Testis (tissue), 3 donors: ENCODE measurements around the gene MST1R. TPM values are rescaled to one million over a fixed set of nuclear protein-coding genes. Genes with fewer than 3 reads are reported as not detected.
"Not testable (repeated sequence)": the region's sequence is repeated elsewhere in the genome, so short reads cannot be mapped to it uniquely, and the experiment has no call there.

Source experiments
- DNase-seq: peaks from one replicate; pipeline ENCODE4 v3.0.0-alpha.2; 2019
- H3K27ac ChIP-seq, 2 donors: fragments of 200-600 bp; sonication (generic); one replicate each; pipeline ENCODE4 v1.5.1; 2019
- H3K27me3 ChIP-seq: fragments of 200-600 bp; sonication (generic); one replicate; pipeline ENCODE4 v1.5.1; 2019
- H3K36me3 ChIP-seq: fragments of 200-600 bp; sonication (generic); one replicate; pipeline ENCODE4 v1.5.1; 2017; ENCODE audit warnings: low read depth; ENCODE audit errors: missing control alignments
- H3K4me1 ChIP-seq: fragments of 200-600 bp; sonication (generic); one replicate; pipeline ENCODE4 v1.5.1; 2019
- H3K4me3 ChIP-seq, 2 donors: fragments of 200-600 bp; sonication (generic); one replicate each; pipeline ENCODE4 v1.5.1; 2017 to 2019
- H3K9me3 ChIP-seq: fragments of 200-600 bp; sonication (generic); one replicate; pipeline ENCODE4 v1.5.1; 2017
- POLR2A ChIP-seq: fragments of 450-650 bp; IDR thresholded peaks from one replicate; pipeline ENCODE4 v1.6.1; 2017; ENCODE audit warnings: antibody characterized with exemption, mild to moderate bottlenecking, moderate library complexity
- WGBS, 2 donors: methylation state at CpG; one replicate each; pipeline ENCODE4 v1.1.5; 2018; 5-methylcytosine and 5-hydroxymethylcytosine counted together
- intact Hi-C: fragments of 100-400 bp; cut with DNase I; formaldehyde crosslinking; loops from one replicate; pipeline ENCODE4 v1.15.1; 2023; ENCODE audit warnings: low total_unique reads
- polyA plus RNA-seq: library from polyadenylated mRNA; stranded (reverse); fragments of 350-450 nt; fragmentation: Illumina TruSeq; extraction: RNeasy Lipid Tissue Mini Kit (QIAGEN cat#74804); gene quantifications from one replicate; pipeline ENCODE4 v1.2.3, GENCODE V29; 2014; ENCODE audit warnings: low read depth, low replicate concordance; ENCODE audit not compliant: insufficient read depth
- total RNA-seq, 2 donors: library from RNA; depleted of rRNA; stranded (reverse); fragments of >200 nt; gene quantifications; one replicate each; pipeline ENCODE4 v1.2.3, GENCODE V29; 2016
- TF ChIP-seq, protein P1 (sequence below), 3 experiments: fragments of 450-650 bp in 2 of 3; fragments of 200-600 bp in 1 of 3; sonication (generic) in 1 of 3; IDR thresholded peaks; one replicate each; pipeline ENCODE4 v1.5.1; 2016 to 2019; ENCODE audit warnings: antibody characterized with exemption in 3 of 3, mild to moderate bottlenecking in 2 of 3, moderate library complexity in 1 of 3

The MST1R gene
- total and polyA plus RNA-seq, 3 donors from 2014 or later, result 7.6 to 15.9 (median 11.2) TPM

DNA sequence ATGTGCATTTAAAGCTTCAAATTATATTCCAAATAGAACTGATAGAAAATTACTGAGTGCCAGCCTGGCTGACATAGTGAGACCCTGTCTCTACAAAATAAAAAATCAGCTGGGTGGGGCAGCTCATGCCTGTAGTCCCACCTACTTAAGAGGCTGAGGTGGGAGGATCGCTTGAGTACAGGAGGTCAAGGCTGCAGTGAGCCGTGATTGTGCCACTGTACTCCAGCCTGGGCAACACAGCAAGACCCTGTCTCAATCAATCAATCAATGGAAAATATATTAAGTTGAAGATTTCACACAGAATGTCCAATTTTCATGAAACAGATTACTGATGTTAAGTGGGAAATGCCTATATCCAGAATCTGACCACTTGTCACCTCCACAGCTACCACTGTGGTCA, 21.8 kb upstream of the MST1R start:
- H3K9me3 ChIP-seq, result no peaks in the 10 kb centered on the region
- TF ChIP-seq, protein P1, sequence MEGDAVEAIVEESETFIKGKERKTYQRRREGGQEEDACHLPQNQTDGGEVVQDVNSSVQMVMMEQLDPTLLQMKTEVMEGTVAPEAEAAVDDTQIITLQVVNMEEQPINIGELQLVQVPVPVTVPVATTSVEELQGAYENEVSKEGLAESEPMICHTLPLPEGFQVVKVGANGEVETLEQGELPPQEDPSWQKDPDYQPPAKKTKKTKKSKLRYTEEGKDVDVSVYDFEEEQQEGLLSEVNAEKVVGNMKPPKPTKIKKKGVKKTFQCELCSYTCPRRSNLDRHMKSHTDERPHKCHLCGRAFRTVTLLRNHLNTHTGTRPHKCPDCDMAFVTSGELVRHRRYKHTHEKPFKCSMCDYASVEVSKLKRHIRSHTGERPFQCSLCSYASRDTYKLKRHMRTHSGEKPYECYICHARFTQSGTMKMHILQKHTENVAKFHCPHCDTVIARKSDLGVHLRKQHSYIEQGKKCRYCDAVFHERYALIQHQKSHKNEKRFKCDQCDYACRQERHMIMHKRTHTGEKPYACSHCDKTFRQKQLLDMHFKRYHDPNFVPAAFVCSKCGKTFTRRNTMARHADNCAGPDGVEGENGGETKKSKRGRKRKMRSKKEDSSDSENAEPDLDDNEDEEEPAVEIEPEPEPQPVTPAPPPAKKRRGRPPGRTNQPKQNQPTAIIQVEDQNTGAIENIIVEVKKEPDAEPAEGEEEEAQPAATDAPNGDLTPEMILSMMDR (IDR thresholded peaks at IDR 0.05), result no peak
- TF ChIP-seq POLR2A, result no peak
- H3K4me3 ChIP-seq, result no peak overlapping the region
- DNase-seq, result no peak
- no peaks in the 10 kb centered on the region for H3K27me3 ChIP-seq
- WGBS, 2 donors, result 73 to 83% methylated on average over 2 of the region's 2 CpGs
- no peak overlapping the region for H3K27ac ChIP-seq
- intact Hi-C loops, result no loop called here
- H3K36me3 ChIP-seq, result no peaks in the 10 kb centered on the region
- H3K4me1 ChIP-seq, result peaks cover 14% of the 10 kb centered on the region

DNA sequence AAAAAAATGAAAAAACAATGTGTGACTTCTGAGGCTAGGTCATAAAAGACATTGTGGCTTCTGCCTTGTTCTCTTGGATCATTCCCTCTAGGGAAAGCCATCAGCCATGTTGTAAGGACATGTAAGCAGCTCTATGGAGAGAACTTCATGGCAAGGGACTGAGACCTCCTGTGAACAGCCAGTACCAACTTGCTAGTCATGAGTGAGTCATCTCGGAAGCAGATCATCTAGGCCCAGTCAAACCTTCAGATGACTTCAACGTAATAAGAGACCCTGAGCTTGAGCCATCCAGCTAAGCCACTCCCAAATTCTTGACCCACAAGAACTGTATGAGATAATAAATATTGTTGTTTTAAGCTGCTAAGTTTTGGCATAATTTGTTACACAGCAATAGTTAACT, 21.0 kb upstream of the MST1R start:
- Histone ChIP-seq H3K4me3 (no peak overlapping the region), H3K36me3 (no peaks in the 10 kb centered on the region), H3K4me1 (peaks cover 9% of the 10 kb centered on the region), H3K27ac (no peak overlapping the region), H3K9me3 (no peaks in the 10 kb centered on the region), H3K27me3 (no peaks in the 10 kb centered on the region)
- 67 to 87% methylated on average over 2 of the region's 2 CpGs for WGBS, 2 donors
- intact Hi-C loops, result no loop called here
- DNase-seq, result no peak
- TF ChIP-seq POLR2A, result no peak
- TF ChIP-seq, protein P1 (IDR thresholded peaks at IDR 0.05), result no peak

DNA sequence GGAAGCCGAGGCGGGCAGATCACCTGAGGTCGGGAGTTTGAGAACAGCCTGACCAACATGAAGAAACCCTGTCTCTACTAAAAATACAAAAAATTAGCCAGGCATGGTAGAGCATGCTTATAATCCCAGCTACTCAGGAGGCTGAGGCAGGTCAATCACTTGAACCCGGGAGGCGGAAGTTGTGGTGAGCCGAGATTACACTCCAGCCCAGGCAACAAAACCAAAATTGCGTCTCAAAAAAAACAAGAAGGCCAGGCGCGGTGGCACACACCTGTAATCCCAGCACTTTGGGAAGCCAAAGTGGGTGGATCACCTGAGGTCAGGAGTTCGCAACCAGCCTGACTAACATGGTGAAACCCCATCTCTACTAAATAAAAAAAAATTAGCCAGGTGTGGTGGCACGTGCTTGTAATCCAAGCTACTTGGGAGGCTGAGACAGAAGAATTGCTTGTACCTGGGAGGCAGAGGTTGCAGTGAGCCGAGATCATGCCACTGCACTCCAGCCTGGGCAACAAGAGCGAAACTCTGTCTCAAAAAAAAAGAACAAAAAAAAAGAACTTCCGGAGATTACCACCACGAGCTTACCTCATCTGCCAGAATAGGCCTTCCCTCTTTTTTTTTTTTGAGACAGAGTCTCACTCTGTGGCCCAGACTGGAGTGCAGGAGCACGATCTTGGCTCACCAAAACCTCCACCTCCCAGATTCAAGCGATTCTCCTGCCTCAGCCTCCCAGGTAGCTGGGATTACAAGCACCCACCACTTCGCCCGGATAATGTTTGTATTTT, 14.3 kb upstream of the MST1R start:
- intact Hi-C loops, DNase-seq: not testable (repeated sequence)
- WGBS, 2 donors, result 88 to 94% methylated on average over 19 of the region's 19 CpGs

DNA sequence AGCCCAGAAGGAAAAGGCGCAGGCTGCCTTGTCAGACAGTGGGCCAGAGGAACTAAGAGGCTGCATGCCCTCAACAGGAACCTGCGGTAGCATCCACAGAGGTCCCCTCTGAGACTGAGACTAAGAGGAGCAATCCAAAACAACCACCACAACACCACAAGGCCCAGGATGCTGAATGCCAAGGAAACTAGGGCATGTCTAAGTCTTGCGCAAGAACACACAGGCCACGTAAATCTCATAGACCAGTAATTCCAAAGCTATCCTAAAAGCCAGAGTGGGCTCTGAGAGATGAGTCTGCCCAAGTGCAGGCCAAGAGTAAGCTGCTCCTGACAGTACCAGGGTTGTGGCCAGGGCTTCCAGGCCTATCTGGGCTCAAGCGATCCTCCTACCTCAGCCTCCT, 13.0 kb upstream of the MST1R start:
- intact Hi-C loops, result no loop called here
- H3K4me3 ChIP-seq, result no peak overlapping the region
- no peak overlapping the region for H3K27ac ChIP-seq
- TF ChIP-seq POLR2A, result no peak
- TF ChIP-seq, protein P1 (IDR thresholded peaks at IDR 0.05), result no peak
- H3K9me3 ChIP-seq, result no peaks in the 10 kb centered on the region
- WGBS, 2 donors, result 87 to 93% methylated on average over 5 of the region's 5 CpGs
- no peaks in the 10 kb centered on the region for H3K36me3 ChIP-seq
- no peaks in the 10 kb centered on the region for H3K4me1 ChIP-seq
- no peaks in the 10 kb centered on the region for H3K27me3 ChIP-seq
- DNase-seq, result no peak

More for the DNA sequence above, 14.3 kb upstream of the MST1R start:
- H3K4me1 ChIP-seq, H3K27ac ChIP-seq, H3K4me3 ChIP-seq, H3K36me3 ChIP-seq, H3K27me3 ChIP-seq, H3K9me3 ChIP-seq: not testable (repeated sequence)

DNA sequence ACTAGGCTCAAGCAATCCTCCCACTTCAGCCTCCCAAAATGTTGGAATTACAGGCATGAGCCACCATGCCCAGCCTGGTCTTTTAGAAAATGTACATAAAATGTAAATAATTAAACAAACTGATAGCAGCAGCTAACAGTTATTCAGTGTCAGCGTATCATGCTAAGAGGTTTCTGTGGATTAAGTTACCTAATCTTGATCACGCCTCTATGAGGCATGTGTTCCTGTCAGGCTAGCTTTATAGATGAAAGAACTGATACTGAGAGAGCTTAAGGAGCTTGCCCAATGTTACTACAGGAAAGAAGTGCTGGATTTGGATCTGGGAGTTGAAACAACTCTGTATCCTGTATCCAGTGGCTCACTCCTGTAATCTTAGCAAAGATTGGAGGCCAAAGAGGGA, 11.2 kb upstream of the MST1R start:
- WGBS, 2 donors, result 94 to 96% methylated on average over 2 of the region's 2 CpGs
- DNase-seq, result no peak
- intact Hi-C loops, result no loop called here
- no peaks in the 10 kb centered on the region for H3K9me3 ChIP-seq
- H3K4me1 ChIP-seq, result no peaks in the 10 kb centered on the region
- H3K27me3 ChIP-seq, result no peaks in the 10 kb centered on the region
- no peak for TF ChIP-seq POLR2A
- TF ChIP-seq, protein P1 (IDR thresholded peaks at IDR 0.05), result no peak
- H3K27ac ChIP-seq, result no peak overlapping the region
- no peaks in the 10 kb centered on the region for H3K36me3 ChIP-seq
- H3K4me3 ChIP-seq, result no peak overlapping the region
